CD4-positive, alpha-beta memory T cell (primary cell): ENCODE measurements around the gene DZIP1L. TPM values are rescaled to one million over a fixed set of nuclear protein-coding genes. Genes with fewer than 3 reads are reported as not detected.

Experiments
- CTCF ChIA-PET: fragments of 350-600 bp; sonication (Branson Sonifier 250); formaldehyde crosslinking; loops from one replicate; lab custom pipeline; 2021; ENCODE audit warnings: inconsistent platforms; ENCODE audit not compliant: partially characterized antibody; lab: Charles Lee
- POLR2A ChIA-PET: fragments of 350-600 bp; sonication (Branson Sonifier 250); formaldehyde crosslinking; loops from one replicate; lab custom pipeline; 2021; ENCODE audit not compliant: partially characterized antibody; lab: Charles Lee
- DNase-seq, 5 donors: peaks; one replicate each; pipeline versions ENCODE4 v3.0.0 to v3.0.0-alpha.2; 2020 to 2022; ENCODE audit warnings: mixed read lengths in 1 of 5
- H3K27ac ChIP-seq: one replicate; pipeline ENCODE4 v1.7.0; 2013; ENCODE audit warnings: low read depth, low read length
- H3K27me3 ChIP-seq: 2 replicates; pipeline ENCODE4 v1.7.0; 2013; ENCODE audit warnings: mild to moderate bottlenecking, low read length, moderate library complexity; ENCODE audit not compliant: insufficient read depth
- H3K36me3 ChIP-seq: 2 replicates; pipeline ENCODE4 v1.7.0; 2013; ENCODE audit warnings: mild to moderate bottlenecking, low read length, moderate library complexity; ENCODE audit not compliant: insufficient read depth
- H3K4me1 ChIP-seq: 2 replicates; pipeline ENCODE4 v1.7.0; 2013; ENCODE audit warnings: mild to moderate bottlenecking, low read length, moderate library complexity; ENCODE audit not compliant: insufficient read depth
- H3K4me3 ChIP-seq, 2 donors: one replicate each; pipeline ENCODE4 v1.7.0; 2013; ENCODE audit warnings: low read length in 2 of 2, mild to moderate bottlenecking in 1 of 2
- H3K9me3 ChIP-seq, 2 donors: one replicate each; pipeline ENCODE4 v1.7.0; 2013; ENCODE audit warnings: low read length in 2 of 2, control low read depth in 1 of 2; ENCODE audit not compliant: control insufficient read depth in 1 of 2
- H3K27ac Mint-ChIP-seq, 7 donors: one replicate each; pipeline ENCODE4 v1.8.0; 2020 to 2021; ENCODE audit warnings: mixed read lengths in 7 of 7, mild to moderate bottlenecking in 6 of 7, inconsistent platforms in 3 of 7, moderate library complexity in 3 of 7
- H3K27me3 Mint-ChIP-seq, 2 donors: one replicate each; pipeline ENCODE4 v1.8.0; 2020 to 2021; ENCODE audit warnings: mixed read lengths in 2 of 2
- H3K36me3 Mint-ChIP-seq, 2 donors: one replicate each; pipeline ENCODE4 v1.8.0; 2020 to 2021; ENCODE audit warnings: mixed read lengths in 2 of 2, inconsistent platforms in 1 of 2, mild to moderate bottlenecking in 1 of 2
- H3K4me1 Mint-ChIP-seq, 4 donors: one replicate each; pipeline ENCODE4 v1.8.0; 2020 to 2021; ENCODE audit warnings: mixed read lengths in 4 of 4, mild to moderate bottlenecking in 1 of 4
- H3K4me3 Mint-ChIP-seq, 8 donors: one replicate each; pipeline ENCODE4 v1.8.0; 2020 to 2021; ENCODE audit warnings: mixed read lengths in 8 of 8, mild to moderate bottlenecking in 7 of 8, moderate library complexity in 6 of 8, inconsistent platforms in 3 of 8
- H3K9me3 Mint-ChIP-seq, 8 donors: one replicate each; pipeline ENCODE4 v1.8.0; 2020 to 2021; ENCODE audit warnings: mixed read lengths in 8 of 8, mild to moderate bottlenecking in 5 of 8, inconsistent platforms in 3 of 8, moderate library complexity in 1 of 8
- intact Hi-C: fragments of 100-400 bp; cut with micrococcal nuclease; formaldehyde crosslinking; loops from one replicate; pipeline ENCODE4 v1.15.1; 2023
- polyA plus RNA-seq, 2 donors: library from polyadenylated mRNA; unstranded; fragments of 300-500 nt; fragmentation: Illumina TruSeq; gene quantifications; one replicate each; pipeline ENCODE4 v1.2.3, GENCODE V29; 2021
- total RNA-seq, 2 experiments: library from RNA; stranded (reverse); gene quantifications; one replicate each; pipeline ENCODE4 v1.2.3, GENCODE V29; 2021

The DZIP1L gene
- total and polyA plus RNA-seq, 4 experiments from 2014 or later: not detected

- Histone ChIP-seq H3K27me3 (no peaks in the 10 kb centered on the region), H3K4me1 (no peaks in the 10 kb centered on the region), H3K27ac (no peak overlapping the region), H3K36me3 (no peaks in the 10 kb centered on the region), H3K9me3 (no peaks in the 10 kb centered on the region), H3K4me3 (no peak overlapping the region)
- Mint-ChIP-seq H3K36me3 (no peaks in the 10 kb centered on the region), H3K4me1 (no peaks in the 10 kb centered on the region), H3K9me3 (no peaks in the 10 kb centered on the region), H3K4me3 (no peak overlapping the region), H3K27me3 (peaks cover 5 to 12% of the 10 kb centered on the region in 2 donors), H3K27ac (no peak overlapping the region)
- DNase-seq: no peak
- ChIA-PET CTCF (interaction anchor here (1.0 to 7.6 kb wide), 3 partner anchors 13 to 855 kb away, joined by 3 to 114 read pairs (median 8); partner anchors contain the start of gene DZIP1L), POLR2A (no interaction called here)
- intact Hi-C loops: loop anchor here (2.0 to 5.0 kb wide), 2 partner anchors 524 to 855 kb away; partner anchors contain the start of gene CEP70
Measured at GRCh38 chr3:138068046-138068445, 47.4 kb downstream of the DZIP1L start.

DNA sequence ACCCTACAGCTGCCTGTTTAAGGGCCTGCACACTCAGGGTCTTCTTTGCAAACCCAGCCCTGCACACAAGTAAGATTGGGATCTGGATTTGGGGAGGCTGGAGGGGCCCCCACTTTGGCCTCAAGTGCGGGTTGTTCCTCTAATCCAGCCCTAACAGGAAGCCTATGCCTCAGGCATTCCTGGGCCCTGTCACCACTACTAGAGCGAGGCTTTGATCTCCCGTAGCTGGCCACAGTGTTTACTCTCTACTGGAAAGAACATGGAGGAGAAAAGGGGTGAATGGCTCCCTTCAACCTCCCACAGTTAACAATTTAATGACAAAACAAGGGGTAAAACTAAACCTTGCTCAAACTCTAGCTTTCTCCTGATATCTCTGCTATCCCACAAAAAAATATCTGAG is 48.4 kb downstream of the DZIP1L start:
- no peak overlapping the region for H3K4me3 ChIP-seq
- no peak overlapping the region for H3K4me3 Mint-ChIP-seq
- H3K9me3 ChIP-seq: no peaks in the 10 kb centered on the region
- H3K36me3 ChIP-seq: no peaks in the 10 kb centered on the region
- H3K27me3 Mint-ChIP-seq: peaks cover 5 to 12% of the 10 kb centered on the region in 2 donors
- DNase-seq: no peak
- no peaks in the 10 kb centered on the region for H3K4me1 ChIP-seq
- no peaks in the 10 kb centered on the region for H3K27me3 ChIP-seq
- H3K4me1 Mint-ChIP-seq: no peaks in the 10 kb centered on the region
- no peaks in the 10 kb centered on the region for H3K9me3 Mint-ChIP-seq
- H3K27ac ChIP-seq: no peak overlapping the region
- ChIA-PET CTCF (interaction anchor here (0.8 to 7.6 kb wide), 4 partner anchors 15 to 52 kb away, joined by 3 to 114 read pairs (median 4); partner anchors contain the start of gene DZIP1L), POLR2A (no interaction called here)
- no peak overlapping the region for H3K27ac Mint-ChIP-seq
- no peaks in the 10 kb centered on the region for H3K36me3 Mint-ChIP-seq
- intact Hi-C loops: loop anchor here (5.0 kb wide), 1 partner anchor 525 kb away; the partner anchor contains the start of gene CEP70

DNA sequence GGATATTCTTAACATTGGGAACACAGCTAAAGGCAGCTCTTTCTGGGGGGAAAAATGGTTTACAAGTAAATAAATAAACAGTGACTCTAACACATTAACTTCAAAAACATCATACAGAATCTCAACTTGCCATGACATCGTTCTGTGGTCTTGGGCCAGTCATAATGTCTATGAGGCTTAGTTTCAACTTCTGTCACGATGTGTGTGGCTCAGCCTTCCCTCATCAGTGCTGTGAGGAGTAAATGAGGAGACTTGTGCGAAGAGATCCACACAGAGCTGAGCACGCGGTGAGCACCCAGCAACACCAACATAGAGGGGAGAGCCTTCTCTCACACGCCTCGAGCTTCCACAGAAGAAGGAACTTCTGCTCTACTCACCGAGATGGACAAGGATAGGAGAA is 49.0 kb downstream of the DZIP1L start:
- H3K27me3 Mint-ChIP-seq: peaks cover 7 to 12% of the 10 kb centered on the region in 2 donors
- H3K9me3 ChIP-seq: no peaks in the 10 kb centered on the region
- ChIA-PET CTCF (interaction anchor here (0.8 to 7.6 kb wide), 5 partner anchors 14 to 52 kb away, joined by 3 to 114 read pairs (median 4); partner anchors contain the start of gene DZIP1L), POLR2A (no interaction called here)
- H3K9me3 Mint-ChIP-seq: no peaks in the 10 kb centered on the region
- H3K4me3 ChIP-seq: no peak overlapping the region
- H3K27ac ChIP-seq: no peak overlapping the region
- intact Hi-C loops: loop anchor here (5.0 kb wide), 1 partner anchor 526 kb away; the partner anchor contains the start of gene CEP70
- H3K4me3 Mint-ChIP-seq: no peak overlapping the region
- H3K4me1 Mint-ChIP-seq: no peaks in the 10 kb centered on the region
- H3K27me3 ChIP-seq: no peaks in the 10 kb centered on the region
- no peaks in the 10 kb centered on the region for H3K36me3 ChIP-seq
- no peak overlapping the region for H3K27ac Mint-ChIP-seq
- H3K36me3 Mint-ChIP-seq: no peaks in the 10 kb centered on the region
- no peaks in the 10 kb centered on the region for H3K4me1 ChIP-seq
- DNase-seq: no peak

DNA sequence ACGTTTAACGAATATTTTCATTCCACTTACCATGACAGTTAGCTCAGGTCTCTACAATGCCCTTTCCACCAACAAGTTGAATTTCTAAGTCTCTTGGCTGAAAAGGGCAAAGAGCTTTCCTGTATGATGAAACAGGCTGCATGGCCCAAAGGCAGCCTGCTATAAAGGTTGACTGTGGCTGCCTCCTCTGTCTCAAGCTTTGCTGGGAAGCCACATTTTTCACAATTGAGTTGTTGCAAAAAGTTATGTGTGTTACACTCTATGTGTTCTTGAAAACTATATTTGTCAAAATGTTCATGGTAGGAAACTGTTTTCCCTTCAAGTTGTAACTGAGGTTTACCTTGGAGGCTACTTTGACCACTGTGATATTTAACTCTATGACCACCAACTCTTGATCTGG is 49.5 kb downstream of the DZIP1L start:
- DNase-seq: no peak
- H3K36me3 ChIP-seq: no peaks in the 10 kb centered on the region
- H3K9me3 ChIP-seq: no peaks in the 10 kb centered on the region
- intact Hi-C loops: loop anchor here (5.0 kb wide), 1 partner anchor 526 kb away; the partner anchor contains the start of gene CEP70
- no peaks in the 10 kb centered on the region for H3K4me1 ChIP-seq
- no peaks in the 10 kb centered on the region for H3K27me3 ChIP-seq
- ChIA-PET POLR2A (no interaction called here), CTCF (interaction anchor here (1.0 to 7.6 kb wide), 4 partner anchors 14 to 53 kb away, joined by 3 to 114 read pairs (median 4); partner anchors contain the start of gene DZIP1L)
- Mint-ChIP-seq H3K27ac (no peak overlapping the region), H3K36me3 (no peaks in the 10 kb centered on the region), H3K9me3 (no peaks in the 10 kb centered on the region), H3K4me1 (no peaks in the 10 kb centered on the region), H3K4me3 (no peak overlapping the region), H3K27me3 (peaks cover 7 to 12% of the 10 kb centered on the region in 2 donors)
- no peak overlapping the region for H3K4me3 ChIP-seq
- H3K27ac ChIP-seq: no peak overlapping the region

GRCh38 chr3:138063416-138063815 is 52.0 kb downstream of the DZIP1L start:
- no peaks in the 10 kb centered on the region for H3K9me3 ChIP-seq
- Mint-ChIP-seq H3K27me3 (peaks cover 2 to 6% of the 10 kb centered on the region in 2 donors), H3K27ac (no peak overlapping the region), H3K4me1 (no peaks in the 10 kb centered on the region), H3K9me3 (no peaks in the 10 kb centered on the region), H3K36me3 (no peaks in the 10 kb centered on the region), H3K4me3 (no peak overlapping the region)
- no peaks in the 10 kb centered on the region for H3K36me3 ChIP-seq
- CTCF ChIA-PET: interaction anchor here (1.6 kb wide), 1 partner anchor 10 kb away, joined by 6 read pairs; no protein-coding TSS in a partner anchor
- H3K27ac ChIP-seq: no peak overlapping the region
- DNase-seq: no peak
- POLR2A ChIA-PET: no interaction called here
- intact Hi-C loops: no loop called here
- H3K27me3 ChIP-seq: no peaks in the 10 kb centered on the region
- H3K4me3 ChIP-seq: no peak overlapping the region
- no peaks in the 10 kb centered on the region for H3K4me1 ChIP-seq

DNA sequence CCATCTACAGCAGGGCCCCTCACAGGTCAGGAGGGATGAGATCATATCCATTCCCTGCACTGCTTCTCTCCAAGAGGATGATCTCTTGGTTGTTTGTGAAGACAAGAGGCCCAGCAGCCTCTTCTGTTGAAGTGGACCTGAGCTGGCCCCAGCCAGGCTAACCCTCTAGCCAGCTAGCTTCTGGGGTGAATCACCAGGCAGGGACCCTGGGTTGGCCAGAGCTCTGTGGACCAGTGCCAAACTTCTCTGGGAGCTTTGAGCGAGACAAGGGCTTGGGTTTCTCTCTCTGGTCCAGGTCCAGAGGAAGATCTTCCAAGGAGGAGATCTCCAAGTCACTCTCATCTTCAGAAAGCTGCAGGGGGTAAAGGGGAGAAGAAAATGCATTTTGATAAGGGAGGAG is 52.8 kb downstream of the DZIP1L start:
- ChIA-PET POLR2A (no interaction called here), CTCF (interaction anchor here (1.6 kb wide), 1 partner anchor 11 kb away, joined by 6 read pairs; no protein-coding TSS in a partner anchor)
- H3K4me3 Mint-ChIP-seq: no peak overlapping the region
- H3K4me1 Mint-ChIP-seq: no peaks in the 10 kb centered on the region
- DNase-seq: no peak
- no peak overlapping the region for H3K4me3 ChIP-seq
- peaks cover 2 to 4% of the 10 kb centered on the region in 2 donors for H3K27me3 Mint-ChIP-seq
- H3K9me3 ChIP-seq: no peaks in the 10 kb centered on the region
- no peak overlapping the region for H3K27ac Mint-ChIP-seq
- no peaks in the 10 kb centered on the region for H3K4me1 ChIP-seq
- H3K9me3 Mint-ChIP-seq: no peaks in the 10 kb centered on the region
- H3K36me3 Mint-ChIP-seq: no peaks in the 10 kb centered on the region
- no peak overlapping the region for H3K27ac ChIP-seq
- H3K27me3 ChIP-seq: no peaks in the 10 kb centered on the region
- intact Hi-C loops: no loop called here
- H3K36me3 ChIP-seq: no peaks in the 10 kb centered on the region

DNA sequence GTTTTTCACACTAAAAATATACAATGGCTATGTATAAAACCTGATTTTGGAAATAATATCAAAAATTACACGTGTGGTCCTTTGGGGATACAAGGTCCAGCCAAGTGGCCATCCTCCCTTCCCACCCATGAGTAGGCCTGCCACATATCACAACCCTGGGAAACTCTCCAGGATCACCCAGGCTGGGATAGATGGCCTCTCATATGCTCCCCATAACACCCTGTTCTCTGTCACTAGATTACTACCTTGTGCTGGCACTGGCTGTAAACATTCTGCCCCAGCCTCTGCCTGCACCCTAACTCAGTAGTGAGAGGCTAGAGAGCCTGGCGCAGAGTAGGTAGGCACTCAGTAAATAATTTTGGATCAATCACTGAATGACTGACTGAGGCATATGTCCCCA is 53.4 kb downstream of the DZIP1L start:
- Mint-ChIP-seq H3K4me3 (no peak overlapping the region), H3K36me3 (no peaks in the 10 kb centered on the region), H3K27me3 (peaks cover 2 to 4% of the 10 kb centered on the region in 2 donors), H3K27ac (no peak overlapping the region), H3K9me3 (no peaks in the 10 kb centered on the region), H3K4me1 (no peaks in the 10 kb centered on the region)
- Histone ChIP-seq H3K9me3 (no peaks in the 10 kb centered on the region), H3K4me1 (no peaks in the 10 kb centered on the region), H3K27me3 (no peaks in the 10 kb centered on the region), H3K36me3 (no peaks in the 10 kb centered on the region), H3K27ac (no peak overlapping the region), H3K4me3 (no peak overlapping the region)
- intact Hi-C loops: no loop called here
- CTCF ChIA-PET: interaction anchor here (1.1 to 1.2 kb wide), 2 partner anchors 8 to 11 kb away, joined by 3 to 4 read pairs; no protein-coding TSS in a partner anchor
- POLR2A ChIA-PET: no interaction called here
- no peak for DNase-seq
